ENCODE measurements around the gene FAM83C. TPM values are rescaled to one million over a fixed set of nuclear protein-coding genes. Genes with fewer than 3 reads are reported as not detected.

FAM83C gene
- total and polyA plus RNA-seq, 2 donors (not counting 1 experiment from before 2014, with no cell fraction given), result not detected

DNA sequence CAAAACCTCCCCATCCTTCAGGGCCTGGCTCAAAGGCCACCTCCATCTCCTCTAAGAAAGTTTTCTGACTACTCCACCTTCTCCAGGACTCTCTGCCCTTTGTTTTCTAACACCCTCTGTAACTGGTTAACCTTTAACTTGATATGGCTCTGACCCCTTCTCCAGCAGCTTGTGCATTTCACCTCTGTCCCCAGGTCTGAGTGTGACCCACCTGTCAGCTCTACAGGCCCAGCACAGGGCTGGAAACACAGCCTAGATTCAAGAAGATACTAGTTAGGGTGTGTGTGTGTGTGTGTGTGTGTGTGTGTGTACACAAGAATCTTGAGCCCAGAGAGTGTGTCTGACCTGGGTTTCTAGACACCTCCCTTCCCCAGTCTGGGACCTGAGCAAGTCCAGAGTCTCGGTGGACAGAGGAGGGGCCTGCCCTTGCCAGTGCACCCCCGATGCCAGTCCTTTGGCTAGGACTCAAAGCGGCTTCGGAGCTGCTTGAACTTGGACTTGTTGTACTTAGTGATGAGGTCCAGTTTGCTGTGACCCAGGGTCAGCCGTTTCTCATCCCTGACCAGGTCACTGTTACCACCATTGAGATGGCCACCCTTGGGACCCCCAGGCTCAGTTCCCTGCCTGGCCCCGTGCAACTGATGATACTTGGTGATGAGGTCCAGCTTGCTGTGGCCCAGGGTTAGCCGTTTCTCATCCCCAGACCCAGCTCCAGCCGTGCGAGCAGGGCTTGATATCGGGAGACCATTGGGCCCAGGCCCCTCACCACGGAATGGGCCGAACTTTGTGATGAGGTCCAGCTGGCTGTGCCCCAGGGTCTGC lies 5.9 kb downstream of the FAM83C start:
- no peaks in the 10 kb centered on the region for H3K9me3 Mint-ChIP-seq (ENCODE audit: insufficient read depth)
- H3K4me3 Mint-ChIP-seq, result peak overlapping the region; percentile 95
- no peak overlapping the region for H3K4me2 ChIP-seq (replicated peaks; ENCODE audit: low read depth, low read length, poor library complexity, severe bottlenecking)
- H3K27ac ChIP-seq (ENCODE audit: low read length in 2 of 2), result peak overlapping the region in 1 of 2 donors; percentile 10
- peaks cover 13 to 19% of the 10 kb centered on the region in 2 donors for H3K4me1 ChIP-seq (ENCODE audit: control insufficient read depth in 2 of 2, insufficient read depth in 2 of 2, low read length in 2 of 2)
- peaks cover 14% of the 10 kb centered on the region for H4K20me1 ChIP-seq (ENCODE audit: control insufficient read depth, insufficient read depth, low read length, poor library complexity, severe bottlenecking)
- H3K27me3 ChIP-seq (replicated peaks in 1 of 4; ENCODE audit: control extremely low read depth in 1 of 4, control insufficient read depth in 3 of 4, insufficient read depth in 4 of 4, low read length in 3 of 4), result no peaks in the 10 kb centered on the region
- ChIA-PET POLR2A (no interaction called here), CTCF (interaction anchor here (5.3 kb wide), 1 partner anchor 18 kb away, joined by 20 read pairs; no protein-coding TSS in a partner anchor)
- DNase-seq (no peak), ATAC-seq (ENCODE audit: low read depth) (no peak)
- H3K27me3 Mint-ChIP-seq, result no peaks in the 10 kb centered on the region
- H3K79me2 ChIP-seq (ENCODE audit: control insufficient read depth, insufficient read depth, low read length), result peaks cover 27% of the 10 kb centered on the region
- no peak overlapping the region for H3K4me3 ChIP-seq (ENCODE audit: control extremely low read depth in 1 of 5, extremely low read depth in 1 of 5, insufficient read depth in 1 of 5, low read depth in 2 of 5, low read length in 4 of 5)
- WGBS (ENCODE audit: insufficient coverage), result 98% methylated on average over 12 of the region's 12 CpGs
- TF ChIP-seq CTCF (IDR thresholded peaks at IDR 0.05) (no peak), EZH2 (IDR thresholded peaks at IDR 0.05; ENCODE audit: borderline replicate concordance, insufficient read depth, low read depth, low read length, poor library complexity, severe bottlenecking) (no peak)
- no peaks in the 10 kb centered on the region for H3K9me3 ChIP-seq (ENCODE audit: control extremely low read depth in 1 of 3, control insufficient read depth in 2 of 3, insufficient read depth in 1 of 3, low read length in 2 of 3)
- intact Hi-C loops (cut with micrococcal nuclease), result no loop called here
- H3K4me1 Mint-ChIP-seq, result peaks cover 29% of the 10 kb centered on the region
- no peak overlapping the region for H3K27ac Mint-ChIP-seq
- no peak overlapping the region for H3K9ac ChIP-seq (ENCODE audit: low read length)
- H3K36me3 ChIP-seq (replicated peaks in 1 of 2; ENCODE audit: control extremely low read depth in 1 of 2, control insufficient read depth in 1 of 2, extremely low read depth in 1 of 2, insufficient read depth in 2 of 2, low read length in 1 of 2), result peaks cover 0 to 5% of the 10 kb centered on the region in 2 experiments
- H2AFZ ChIP-seq (ENCODE audit: insufficient read depth, low read depth, low read length, poor library complexity, severe bottlenecking), result peak overlapping the region; percentile 99

GRCh38 chr20:35285806-35286076 lies 6.5 kb downstream of the FAM83C start:
- POLR2A ChIA-PET, result no interaction called here

More at GRCh38 chr20:35285806-35286076, 6.5 kb downstream of the FAM83C start:
- peak overlapping the region; percentile 95 for H3K4me3 Mint-ChIP-seq
- Histone ChIP-seq H3K27me3 (replicated peaks in 1 of 4; ENCODE audit: control extremely low read depth in 1 of 4, control insufficient read depth in 3 of 4, insufficient read depth in 4 of 4, low read length in 3 of 4) (no peaks in the 10 kb centered on the region), H3K9ac (ENCODE audit: low read length) (no peak overlapping the region), H3K79me2 (ENCODE audit: control insufficient read depth, insufficient read depth, low read length) (peaks cover 31% of the 10 kb centered on the region), H3K4me2 (replicated peaks; ENCODE audit: low read depth, low read length, poor library complexity, severe bottlenecking) (no peak overlapping the region), H3K4me3 (ENCODE audit: control extremely low read depth in 1 of 5, extremely low read depth in 1 of 5, insufficient read depth in 1 of 5, low read depth in 2 of 5, low read length in 4 of 5) (no peak overlapping the region), H3K36me3 (replicated peaks in 1 of 2; ENCODE audit: control extremely low read depth in 1 of 2, control insufficient read depth in 1 of 2, extremely low read depth in 1 of 2, insufficient read depth in 2 of 2, low read length in 1 of 2) (peaks cover 0 to 6% of the 10 kb centered on the region in 2 experiments), H2AFZ (ENCODE audit: insufficient read depth, low read depth, low read length, poor library complexity, severe bottlenecking) (peak overlapping the region; percentile 99), H3K9me3 (ENCODE audit: control extremely low read depth in 1 of 3, control insufficient read depth in 2 of 3, insufficient read depth in 1 of 3, low read length in 2 of 3) (no peaks in the 10 kb centered on the region), H3K27ac (ENCODE audit: low read length in 2 of 2) (peak overlapping the region in 1 of 2 donors; percentile 10), H4K20me1 (ENCODE audit: control insufficient read depth, insufficient read depth, low read length, poor library complexity, severe bottlenecking) (peaks cover 14% of the 10 kb centered on the region), H3K4me1 (ENCODE audit: control insufficient read depth in 2 of 2, insufficient read depth in 2 of 2, low read length in 2 of 2) (peaks cover 13 to 19% of the 10 kb centered on the region in 2 donors)
- H3K9me3 Mint-ChIP-seq (ENCODE audit: insufficient read depth), result no peaks in the 10 kb centered on the region
- H3K4me1 Mint-ChIP-seq, result peaks cover 29% of the 10 kb centered on the region
- no peak for TF ChIP-seq CTCF (IDR thresholded peaks at IDR 0.05)
- no peak for TF ChIP-seq EZH2 (IDR thresholded peaks at IDR 0.05; ENCODE audit: borderline replicate concordance, insufficient read depth, low read depth, low read length, poor library complexity, severe bottlenecking)
- no peak for ATAC-seq (ENCODE audit: low read depth)
- no peaks in the 10 kb centered on the region for H3K27me3 Mint-ChIP-seq
- WGBS (ENCODE audit: insufficient coverage), result no CpG with 5 or more reads among the region's 5 CpGs
- intact Hi-C loops (cut with micrococcal nuclease), result loop anchor here (2.0 kb wide), 1 partner anchor 983 kb away; the partner anchor contains the start of gene AHCY
- DNase-seq, result no peak
- no peak overlapping the region for H3K27ac Mint-ChIP-seq
- CTCF ChIA-PET, result interaction anchor here (5.3 kb wide), 1 partner anchor 19 kb away, joined by 20 read pairs; no protein-coding TSS in a partner anchor
